Globus pallidus (tissue), 1 donor: ENCODE data around the gene DYNC1H1.
"Not testable (repeated sequence)": the region's sequence is repeated elsewhere in the genome, so short reads cannot be mapped to it uniquely, and the experiment has no call there.

ENCODE experiments used
- DNase-seq: peaks from one replicate; pipeline ENCODE4 v3.0.0-alpha.2; 2015; ENCODE audit warnings: low spot score

The DYNC1H1 gene

GRCh38 chr14:102063808-102064429, 99.5 kb downstream of the DYNC1H1 start:
- no peak for DNase-seq

DNA sequence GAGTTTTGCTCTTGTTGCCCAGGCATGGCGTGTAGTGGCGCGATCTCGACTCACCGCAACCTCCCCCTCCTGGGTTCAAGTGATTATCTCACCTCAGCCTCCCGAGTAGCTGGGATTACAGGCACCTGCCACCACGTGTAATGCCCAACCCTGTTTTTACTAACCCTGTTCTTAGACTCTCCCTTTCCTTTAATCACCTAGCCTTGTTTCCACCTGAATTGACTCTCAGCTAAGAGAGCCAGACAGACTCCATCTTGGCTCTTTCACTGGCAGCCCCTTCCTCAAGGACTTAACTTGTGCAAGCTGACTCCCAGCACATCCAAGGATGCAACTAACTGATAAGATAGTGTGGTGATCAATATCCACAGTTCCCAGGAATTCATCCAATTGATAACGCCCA, 100.2 kb downstream of the DYNC1H1 start:
- DNase-seq = not testable (repeated sequence)

DNA sequence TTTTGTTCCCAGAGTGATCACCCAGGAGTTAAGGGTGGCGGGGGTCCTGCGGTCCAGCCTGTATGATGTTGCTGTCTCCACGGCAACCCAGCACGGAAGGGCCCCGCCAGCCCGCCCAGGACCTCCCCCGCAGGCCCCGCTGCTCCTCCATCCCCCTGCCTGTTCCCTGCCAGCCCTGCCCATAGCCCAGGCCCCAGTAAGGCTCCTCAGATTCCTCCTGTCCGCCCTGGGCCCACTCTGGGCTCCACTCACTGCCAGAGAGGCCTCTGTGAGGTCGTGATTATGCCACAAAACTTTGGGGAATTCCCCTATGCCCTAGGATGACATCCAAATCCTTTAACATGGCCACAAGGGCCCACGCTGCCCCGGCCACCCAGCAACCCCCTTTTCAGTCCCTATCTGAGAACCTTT, 101.7 kb downstream of the DYNC1H1 start:
- no peak for DNase-seq

DNA sequence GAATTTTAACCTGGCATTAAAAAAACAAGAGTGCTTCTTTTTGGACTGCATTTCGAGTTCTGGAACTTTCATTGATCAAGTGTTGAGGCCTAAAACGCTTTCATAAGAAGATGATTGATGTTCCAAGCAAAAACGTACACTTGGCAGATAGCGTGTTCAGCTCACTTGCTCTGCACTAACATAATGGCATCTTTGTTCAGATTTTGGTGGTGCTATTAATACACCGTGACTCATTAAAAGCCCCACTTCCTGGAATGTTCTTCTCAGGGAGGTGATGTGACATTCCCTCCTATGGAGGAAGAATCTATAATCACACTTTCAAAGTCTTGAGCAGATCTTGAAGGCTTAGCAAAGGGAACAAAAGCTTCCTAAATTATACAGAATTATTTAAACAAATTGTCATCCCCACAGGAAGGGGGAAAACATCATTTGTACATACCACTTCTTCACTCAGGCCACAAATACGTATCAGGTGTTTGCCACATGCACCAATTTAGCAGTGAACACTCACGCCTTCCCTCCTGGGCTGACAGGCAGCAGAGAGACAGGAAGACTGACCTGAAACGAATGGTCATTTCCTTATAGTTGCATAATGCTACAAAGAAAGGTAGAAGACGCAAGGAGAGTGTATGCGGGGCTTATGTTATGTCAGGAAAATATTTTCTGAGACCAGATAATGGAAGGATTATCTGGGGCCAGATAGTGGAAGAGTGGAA, 107.1 kb downstream of the DYNC1H1 start:
- DNase-seq = no peak

- DNase-seq = no peak
Measured at GRCh38 chr14:102074415-102074964, 110.1 kb downstream of the DYNC1H1 start.

GRCh38 chr14:102075155-102075554, 110.8 kb downstream of the DYNC1H1 start:
- no peak for DNase-seq

DNA sequence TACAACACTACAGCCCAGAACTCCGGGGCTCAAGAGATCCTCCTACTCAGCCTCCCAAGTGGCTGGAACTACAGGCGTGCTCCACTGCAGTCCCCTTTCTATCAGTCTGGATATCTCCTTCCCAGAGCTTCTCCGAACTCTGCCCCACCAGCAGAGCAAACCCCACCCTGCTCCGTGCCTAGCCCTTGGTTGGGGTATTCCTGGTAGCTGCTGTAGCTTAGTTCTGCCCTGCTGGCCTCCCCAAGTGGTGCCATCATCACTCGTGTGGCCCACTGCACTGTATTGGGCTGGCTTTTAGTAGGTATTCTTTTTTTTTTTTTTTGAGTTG, 113.0 kb downstream of the DYNC1H1 start:
- DNase-seq = no peak

DNA sequence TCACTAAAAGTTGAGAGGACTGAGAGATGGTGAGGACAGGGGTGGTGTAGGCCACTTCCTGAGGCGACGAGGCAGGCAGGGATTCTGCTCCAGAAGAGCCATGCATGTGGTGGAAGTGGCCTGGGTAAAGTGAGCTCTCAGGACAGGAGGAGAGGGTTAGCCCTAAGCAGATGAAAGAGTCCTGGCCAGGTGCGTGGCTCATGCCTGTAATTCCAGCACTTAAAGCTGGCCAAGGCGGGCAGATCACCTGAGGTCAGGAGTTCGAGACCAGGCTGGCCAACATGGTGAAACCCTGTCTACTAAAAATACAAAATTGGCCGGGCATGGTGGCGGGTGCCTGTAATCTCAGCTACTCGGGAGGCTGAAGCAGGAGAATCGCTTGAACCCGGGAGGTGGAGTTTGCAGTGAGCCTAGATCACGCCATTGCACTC, 114.0 kb downstream of the DYNC1H1 start:
- DNase-seq = not testable (repeated sequence)

DNA sequence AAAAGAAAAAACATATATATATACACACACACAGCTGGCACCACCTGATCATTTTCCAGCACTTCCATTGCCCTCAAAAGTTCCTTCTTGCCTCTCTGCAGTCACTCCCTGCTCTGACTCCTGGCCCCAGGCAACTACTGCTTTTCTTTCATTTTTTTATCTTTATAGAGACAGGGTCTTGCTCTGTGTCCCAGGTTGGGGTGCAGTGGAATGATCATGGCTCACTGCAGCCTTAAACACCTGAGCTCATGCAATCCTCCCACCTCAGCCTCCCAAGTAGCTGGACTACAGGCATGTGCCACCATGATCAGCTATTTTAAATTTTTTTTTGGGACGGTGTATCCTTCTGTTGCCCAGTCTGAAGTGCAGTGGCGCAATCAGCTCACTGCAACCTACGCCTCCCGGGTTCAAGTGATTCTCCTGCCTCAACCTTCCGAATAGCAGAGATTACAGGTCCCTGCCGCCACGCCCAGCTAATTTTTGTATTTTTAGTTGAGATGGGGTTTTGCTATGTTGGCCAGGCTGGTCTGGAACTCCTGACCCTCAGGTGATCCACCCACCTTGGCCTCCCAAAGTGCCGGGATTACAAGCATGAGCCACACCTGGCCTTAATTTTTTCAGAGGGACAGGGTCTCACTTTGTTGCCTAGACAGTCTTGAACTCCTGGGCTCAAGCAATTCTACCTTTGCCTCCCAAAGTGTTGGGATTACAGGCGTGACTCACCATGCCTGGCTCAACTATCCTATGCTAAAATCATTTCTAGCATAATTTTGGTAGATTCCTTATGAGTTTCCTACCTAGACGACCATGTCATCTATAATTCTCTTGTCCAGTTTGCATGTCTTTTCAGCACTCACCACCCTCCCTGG, 114.7 kb downstream of the DYNC1H1 start:
- peak; percentile 43 for DNase-seq

- DNase-seq = peak; percentile 54
Measured at GRCh38 chr14:102079700-102079979, 115.3 kb downstream of the DYNC1H1 start.

GRCh38 chr14:102080183-102081080, 116.1 kb downstream of the DYNC1H1 start:
- peak; percentile 64 for DNase-seq

DNA sequence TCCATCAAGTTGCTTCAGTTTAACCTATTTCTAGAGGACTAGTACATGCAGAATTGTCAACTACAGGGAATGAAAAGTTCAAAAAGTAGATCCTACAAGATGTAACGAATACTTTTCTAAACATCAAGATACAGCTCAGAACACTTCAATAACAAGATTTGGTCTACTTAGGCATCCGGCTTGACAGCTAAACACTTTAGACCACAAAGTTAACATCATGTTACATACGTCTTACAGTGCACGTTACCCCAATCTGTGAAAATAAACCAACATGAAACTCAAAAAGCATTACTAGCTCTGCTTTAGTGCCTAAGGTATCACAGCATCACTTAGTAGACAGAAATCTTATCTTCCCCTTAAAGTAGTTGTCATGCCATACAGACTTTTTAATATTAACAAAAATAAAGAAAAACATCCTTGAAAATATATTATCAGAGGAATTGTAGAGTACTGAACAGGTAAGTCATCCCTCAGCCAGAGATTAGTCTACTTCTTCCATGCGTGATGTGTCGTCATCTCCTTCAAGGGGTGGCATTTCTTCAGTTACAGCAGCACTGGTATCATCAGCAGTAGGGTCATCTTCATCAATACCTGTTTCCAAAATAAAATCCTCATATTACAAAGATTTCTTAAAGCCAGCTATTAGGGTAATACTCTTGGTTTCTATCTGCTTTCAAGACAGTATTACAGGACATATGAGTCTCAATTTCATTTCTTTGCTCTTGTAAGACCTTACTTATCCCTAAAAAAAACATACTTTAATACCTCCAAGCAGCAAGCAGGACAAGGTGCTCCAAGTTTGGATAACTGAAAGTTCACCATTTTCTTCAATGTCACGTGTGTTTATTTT, 117.1 kb downstream of the DYNC1H1 start:
- peak; percentile 54 for DNase-seq

- not testable (repeated sequence) for DNase-seq
Measured at GRCh38 chr14:102084522-102084921, 120.1 kb downstream of the DYNC1H1 start.

GRCh38 chr14:102084931-102085330, 120.6 kb downstream of the DYNC1H1 start:
- no peak for DNase-seq

- DNase-seq = peak; percentile 38
Measured at GRCh38 chr14:102085488-102085887, 121.1 kb downstream of the DYNC1H1 start.

DNA sequence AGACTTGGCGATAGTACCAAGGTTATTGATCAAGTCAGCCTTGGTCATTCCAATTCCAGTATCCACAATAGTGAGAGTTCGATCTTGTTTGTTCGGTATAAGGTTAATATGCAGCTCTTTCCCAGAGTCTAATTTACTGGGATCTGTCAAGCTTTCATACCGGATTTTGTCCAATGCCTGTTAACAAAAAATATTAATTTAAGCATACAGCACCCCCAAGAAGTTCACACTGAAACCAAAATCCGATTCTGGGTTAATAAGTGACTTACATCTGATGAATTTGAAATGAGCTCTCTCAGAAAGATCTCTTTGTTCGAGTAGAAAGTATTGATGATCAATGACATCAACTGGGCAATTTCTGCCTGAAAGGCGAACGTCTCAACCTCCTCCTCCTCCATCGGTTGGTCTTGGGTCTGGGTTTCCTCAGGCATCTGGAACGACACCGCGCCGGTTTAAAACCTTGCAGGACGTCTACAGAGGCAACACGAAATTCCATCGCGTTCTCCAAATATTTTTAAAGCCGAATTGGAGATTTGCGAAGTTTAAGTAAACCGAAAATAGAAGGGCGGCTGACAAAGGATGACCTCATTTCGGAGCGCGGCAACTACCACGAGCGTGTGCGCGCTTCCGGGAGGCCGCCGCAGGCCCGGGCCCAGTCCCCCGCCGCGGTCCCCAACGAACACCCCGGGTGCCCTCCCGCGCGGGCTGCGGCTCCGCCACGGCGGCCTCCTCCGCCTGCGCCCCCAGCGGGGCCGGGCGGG, 121.8 kb downstream of the DYNC1H1 start:
- peak; percentile 65 for DNase-seq

DNA sequence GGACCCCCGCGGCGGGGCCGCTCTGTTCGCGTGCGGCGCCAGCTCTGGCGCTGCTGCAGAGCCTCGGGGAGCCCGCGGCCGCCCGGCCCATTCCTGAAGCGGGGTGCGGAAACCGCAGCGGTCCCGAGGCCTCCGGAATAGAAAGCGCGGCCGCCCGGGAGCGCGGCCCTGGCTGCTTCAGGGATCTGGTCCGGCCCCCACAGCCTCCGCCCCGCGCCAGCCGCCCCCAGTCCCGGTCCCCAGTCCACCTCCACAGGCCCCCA, 122.3 kb downstream of the DYNC1H1 start:
- no peak for DNase-seq

DNA sequence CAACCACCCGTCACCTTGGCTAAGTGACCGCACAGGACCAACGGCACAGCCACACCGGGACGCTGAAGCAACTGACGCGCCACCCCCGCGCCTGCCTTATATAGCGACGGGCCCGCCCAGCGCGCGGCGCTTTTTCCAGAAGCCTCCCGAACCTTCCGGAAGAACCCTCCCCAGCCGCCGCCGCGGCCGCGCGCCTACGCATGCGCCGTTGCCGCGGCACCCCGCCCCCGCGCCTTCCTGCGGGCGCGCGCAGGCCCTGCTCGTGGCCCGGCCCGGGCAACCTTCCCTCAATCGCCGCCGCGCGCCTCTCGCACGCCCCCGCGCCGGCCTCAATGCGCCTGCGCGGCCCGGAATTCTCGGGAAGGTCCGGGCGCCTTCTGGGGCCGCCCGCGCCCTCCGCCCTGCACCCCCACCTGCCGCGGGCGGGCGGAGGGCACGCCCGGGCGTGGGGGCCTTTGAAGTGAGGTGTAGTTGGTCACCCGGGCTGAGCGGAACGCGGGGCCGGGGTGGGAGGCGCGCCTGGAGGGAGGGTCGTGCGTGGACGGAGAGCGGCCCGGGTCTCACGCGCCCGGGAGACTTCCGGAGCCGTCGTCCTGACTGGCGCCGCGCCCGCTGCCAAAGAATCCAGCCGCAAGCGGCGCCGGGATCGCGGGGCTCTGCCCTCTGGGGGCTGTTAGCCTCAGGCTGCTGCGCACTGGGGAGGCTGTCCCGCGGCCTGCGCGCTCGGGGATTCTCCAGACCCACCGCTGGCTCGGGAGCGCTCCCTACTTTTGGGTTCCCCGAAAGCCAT, 122.8 kb downstream of the DYNC1H1 start, which contains the start of gene HSP90AA1:
TSS of gene HSP90AA1 (minus strand) at position 73 of the 790 bp plus-strand sequence. CDS start 666 bp downstream, outside the sequence.
- peak; percentile 90 for DNase-seq

DNA sequence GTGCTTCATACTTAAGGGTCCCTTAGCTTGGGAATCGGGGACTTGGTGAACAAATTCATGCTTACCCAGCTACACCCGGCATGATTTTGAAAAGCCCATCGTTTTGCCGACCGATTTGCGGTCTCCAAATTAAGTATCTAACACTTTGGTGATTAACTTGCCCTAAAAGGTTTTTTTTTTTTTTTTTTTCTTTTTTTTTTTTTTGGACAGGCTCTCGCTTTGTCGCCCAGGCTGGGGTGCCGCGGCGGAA, 123.3 kb downstream of the DYNC1H1 start:
- DNase-seq = no peak
